ENCODE results near the gene TRIM77. TPM values are rescaled to one million over a fixed set of nuclear protein-coding genes. Genes with fewer than 3 reads are reported as not detected.
"Not testable (repeated sequence)": the region's sequence is repeated elsewhere in the genome, so short reads cannot be mapped to it uniquely, and the experiment has no call there.

Gene TRIM77
- not detected in 2 replicates for total RNA-seq

GRCh38 chr11:89709999-89710398 lies at the start of gene TRIM77:
Gene TRIM77, plus strand, starts transcription at chr11:89710299. Its CDS starts 0 bp downstream, at chr11:89710299.
- DNase-seq (ENCODE audit: low read depth); H3K4me3 ChIP-seq (ENCODE audit: low read depth, low read length): not testable (repeated sequence)

DNA sequence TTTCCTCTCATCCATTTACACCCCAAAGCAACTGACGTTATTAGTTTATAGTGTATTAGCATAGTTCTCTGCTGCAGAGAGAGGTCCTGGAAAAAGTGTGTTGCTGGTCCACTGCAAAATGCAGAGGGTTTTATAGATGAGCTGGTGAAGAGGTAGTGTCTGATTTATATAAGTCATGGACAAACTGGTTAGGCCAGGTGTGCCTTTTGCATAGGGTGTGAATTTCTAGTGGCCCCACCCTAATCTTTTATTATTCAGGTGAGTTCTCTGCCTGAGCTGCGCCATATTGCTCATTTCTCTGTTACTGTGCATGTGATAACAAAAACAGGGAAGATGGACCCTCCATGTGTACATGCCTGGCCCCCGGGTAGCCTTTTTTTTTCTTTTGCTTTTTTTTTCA lies 43.1 kb upstream of the TRIM77 start:
- no peak overlapping the region for H3K4me3 ChIP-seq (ENCODE audit: low read depth, low read length)
- no peak for DNase-seq (ENCODE audit: low read depth)
- TF ChIP-seq CTCF (IDR thresholded peaks at IDR 0.05; ENCODE audit: insufficient read depth, low read depth, low read length), result no peak

DNA sequence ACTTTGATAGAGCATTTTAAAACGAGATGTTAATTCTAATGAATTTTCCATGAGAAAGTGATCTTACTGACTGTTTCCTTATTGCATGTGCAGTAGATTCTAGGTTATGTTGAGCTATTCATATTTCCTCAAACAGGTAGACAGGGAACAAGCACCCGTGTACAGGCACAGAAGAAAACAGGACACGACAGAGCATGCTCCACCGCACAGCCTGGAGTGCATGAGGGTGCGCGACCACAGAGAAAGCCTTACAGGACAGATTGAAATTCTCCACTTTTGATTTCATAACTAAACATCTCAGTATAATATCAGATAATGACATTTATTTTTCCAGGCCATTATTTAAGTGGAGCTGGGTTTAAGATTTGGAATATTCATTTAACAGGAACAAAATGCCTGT lies 41.9 kb upstream of the TRIM77 start:
- not testable (repeated sequence) for DNase-seq (ENCODE audit: low read depth); H3K4me3 ChIP-seq (ENCODE audit: low read depth, low read length)

- H3K4me3 ChIP-seq (ENCODE audit: low read depth, low read length); DNase-seq (ENCODE audit: low read depth): not testable (repeated sequence)
Measured at GRCh38 chr11:89669586-89669985, 40.5 kb upstream of the TRIM77 start.

DNA sequence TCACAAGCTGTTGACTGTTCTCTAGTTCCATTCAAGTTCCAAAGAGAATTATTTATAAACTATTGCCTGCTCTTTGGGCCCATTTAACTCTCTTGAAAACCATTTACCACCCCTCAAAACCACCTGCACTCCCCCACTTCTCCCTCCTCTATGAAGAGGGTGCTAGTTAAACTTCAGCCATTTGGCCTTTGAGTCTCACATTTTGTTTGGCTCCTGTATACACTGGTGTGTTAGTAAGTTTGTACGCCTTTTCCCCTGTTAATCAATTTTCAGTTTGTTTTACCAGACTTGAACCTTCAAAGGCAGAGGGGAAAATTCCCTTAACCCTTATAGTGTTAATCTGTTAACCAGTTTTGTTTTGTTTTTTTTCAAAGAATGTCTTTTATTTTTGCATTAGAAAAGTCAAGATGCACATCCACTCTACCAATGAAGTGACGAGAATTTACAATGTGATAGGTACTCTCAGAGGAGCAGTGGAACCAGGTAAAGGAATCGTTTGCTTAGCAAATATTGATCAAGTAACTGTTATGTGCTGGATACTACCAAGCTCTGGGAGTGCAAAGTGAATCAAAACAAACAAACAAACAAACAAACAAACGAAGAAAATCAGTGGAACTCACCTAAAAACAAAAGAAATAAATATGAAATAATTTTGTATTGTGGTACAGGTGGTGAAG lies 40.0 kb upstream of the TRIM77 start:
- not testable (repeated sequence) for DNase-seq (ENCODE audit: low read depth)

DNA sequence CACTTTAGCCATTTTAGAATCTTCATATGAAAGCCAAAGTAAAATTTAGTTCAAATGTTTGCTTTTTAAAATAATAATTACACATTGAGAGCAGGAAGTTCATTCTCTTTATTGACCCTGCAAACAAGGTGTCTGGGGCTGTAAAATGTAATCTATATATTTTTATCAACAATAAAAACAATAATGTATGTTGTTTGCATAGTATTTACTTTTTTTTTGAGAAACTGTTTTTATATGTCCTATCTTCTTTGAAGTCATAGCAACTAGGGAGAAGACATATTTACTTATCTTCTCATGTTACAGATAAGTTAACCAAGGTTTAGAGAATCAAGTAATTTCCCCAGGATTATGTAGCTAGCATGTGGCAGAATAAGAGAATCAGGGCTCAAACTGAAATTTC lies 37.6 kb upstream of the TRIM77 start:
- DNase-seq (ENCODE audit: low read depth); H3K4me3 ChIP-seq (ENCODE audit: low read depth, low read length): not testable (repeated sequence)

More for the DNA sequence above, 40.0 kb upstream of the TRIM77 start:
- H3K4me3 ChIP-seq (ENCODE audit: low read depth, low read length), result not testable (repeated sequence)

DNA sequence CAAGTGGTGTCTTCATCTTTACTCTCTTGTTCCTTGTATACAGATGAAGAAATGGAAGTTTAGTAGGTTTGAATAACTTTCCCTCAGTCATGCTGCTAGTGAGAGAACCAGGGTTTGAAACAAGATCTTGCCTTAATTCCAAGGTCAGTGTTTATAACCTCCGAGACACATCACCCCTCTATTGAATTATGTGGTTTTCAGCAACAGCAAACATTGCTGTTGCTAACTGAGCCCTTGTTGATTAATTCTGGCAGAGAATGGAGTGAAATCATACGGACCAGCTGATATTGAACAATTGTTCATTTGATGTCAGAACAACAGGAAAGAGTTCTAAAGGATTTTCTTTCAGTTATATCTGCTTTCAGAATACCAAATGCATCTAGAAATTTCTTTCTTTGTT lies 36.7 kb upstream of the TRIM77 start:
- not testable (repeated sequence) for H3K4me3 ChIP-seq (ENCODE audit: low read depth, low read length)

DNA sequence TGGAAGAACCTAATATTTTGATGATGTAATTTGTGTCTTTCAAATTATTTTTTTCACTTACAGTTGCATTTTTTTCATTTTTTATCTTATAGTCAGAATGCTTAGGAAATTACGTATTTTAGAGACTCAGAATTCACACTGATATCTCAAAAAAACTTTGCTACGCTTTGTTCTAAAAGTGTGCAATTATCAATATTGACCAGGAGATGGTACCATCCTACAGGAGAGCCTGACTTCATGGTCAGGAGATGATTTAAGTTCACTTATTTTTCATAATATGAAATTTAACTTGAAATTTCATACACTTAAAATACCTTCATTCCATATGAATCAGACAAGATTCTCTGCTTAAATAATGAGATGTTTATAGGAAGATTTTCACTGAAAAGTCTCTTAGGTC lies 34.7 kb upstream of the TRIM77 start:
- H3K4me3 ChIP-seq (ENCODE audit: low read depth, low read length); DNase-seq (ENCODE audit: low read depth): not testable (repeated sequence)

More for the DNA sequence above, 36.7 kb upstream of the TRIM77 start:
- DNase-seq (ENCODE audit: low read depth), result not testable (repeated sequence)

- not testable (repeated sequence) for H3K4me3 ChIP-seq (ENCODE audit: low read depth, low read length)
Measured at GRCh38 chr11:89675948-89676347, 34.2 kb upstream of the TRIM77 start.

DNA sequence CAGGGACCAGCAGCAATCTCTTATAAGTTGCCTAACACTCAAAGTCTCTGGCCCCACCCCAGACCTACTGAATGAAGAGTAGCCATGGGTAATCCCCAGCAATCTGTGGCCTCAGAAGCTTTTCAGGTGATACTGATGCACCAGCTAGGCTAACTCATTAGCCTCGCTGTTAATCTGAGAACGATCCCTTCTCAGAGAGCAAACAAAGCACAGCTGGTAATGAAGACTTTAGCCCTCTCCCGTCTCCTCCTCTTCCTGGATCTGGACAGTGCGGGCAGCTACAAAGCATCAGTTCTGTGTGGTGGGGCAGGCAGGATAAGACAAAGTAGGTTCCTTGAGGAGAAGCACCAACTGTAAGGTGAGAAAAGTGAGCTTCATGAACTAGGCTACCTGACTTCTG lies 3.0 kb upstream of the TRIM77 start:
- H3K4me3 ChIP-seq (ENCODE audit: low read depth, low read length); DNase-seq (ENCODE audit: low read depth): not testable (repeated sequence)

More at GRCh38 chr11:89675948-89676347, 34.2 kb upstream of the TRIM77 start:
- not testable (repeated sequence) for DNase-seq (ENCODE audit: low read depth)

GRCh38 chr11:89724866-89725498 lies 14.9 kb downstream of the TRIM77 start:
- not testable (repeated sequence) for H3K4me3 ChIP-seq (ENCODE audit: low read depth, low read length); DNase-seq (ENCODE audit: low read depth)

DNA sequence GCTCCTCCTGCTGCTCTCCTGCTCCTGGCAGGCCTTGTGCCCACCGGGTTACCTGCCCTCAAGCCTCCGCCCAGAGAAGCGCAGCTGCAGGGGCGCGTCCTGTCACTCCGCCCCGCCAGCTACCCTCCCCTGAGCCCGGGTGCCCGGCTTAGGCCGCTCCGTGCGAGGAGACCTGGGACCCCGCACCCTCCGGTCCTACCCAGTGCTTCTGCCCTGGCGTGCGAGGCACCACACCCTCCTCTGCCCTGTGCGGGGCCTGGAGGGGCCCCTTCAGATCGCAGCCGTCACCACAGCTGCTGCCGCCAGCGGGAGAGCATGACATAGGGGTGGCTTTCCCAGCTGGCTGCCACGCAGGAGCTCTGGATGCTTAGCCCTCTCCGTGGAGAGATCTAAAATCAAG lies 20.1 kb downstream of the TRIM77 start:
- H3K4me3 ChIP-seq (ENCODE audit: low read depth, low read length); DNase-seq (ENCODE audit: low read depth): not testable (repeated sequence)

DNA sequence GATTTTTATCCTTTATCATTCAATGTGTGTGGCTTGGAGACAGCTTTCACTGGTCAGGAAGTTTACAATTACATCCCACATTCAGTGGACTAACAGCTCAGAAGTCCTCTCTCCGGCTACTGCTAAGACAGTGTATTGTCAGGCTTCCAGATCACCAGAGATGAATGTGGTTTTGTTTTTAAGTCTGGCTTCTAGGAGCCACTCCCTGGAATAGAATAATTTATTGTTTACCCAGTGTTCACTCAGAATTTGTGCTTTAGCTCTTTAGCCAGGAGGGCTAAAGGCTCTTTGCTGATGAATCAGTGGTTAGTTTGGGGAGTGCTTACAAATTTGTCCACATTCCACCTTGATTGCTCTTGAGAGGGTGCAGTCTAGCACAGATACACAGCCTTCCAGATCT lies 26.5 kb downstream of the TRIM77 start:
- TF ChIP-seq CTCF (IDR thresholded peaks at IDR 0.05; ENCODE audit: insufficient read depth, low read depth, low read length), result no peak
- no peak for DNase-seq (ENCODE audit: low read depth)
- no peak overlapping the region for H3K4me3 ChIP-seq (ENCODE audit: low read depth, low read length)
